GM10248 (cell line): ENCODE results near the gene WDR18.

Experiments
- CTCF ChIA-PET: fragments of 300-600 bp; sonication (Branson Sonifier 250); formaldehyde crosslinking; extraction: SDS; loops from one replicate; lab custom pipeline; 2021; ENCODE audit warnings: antibody characterized with exemption; lab: Yijun Ruan, JAX
- POLR2A ChIA-PET: fragments of 350-650 bp; sonication (Branson Sonifier 250); formaldehyde crosslinking; extraction: SDS; loops from one replicate; lab custom pipeline; 2020; ENCODE audit warnings: antibody characterized with exemption; lab: Yijun Ruan, JAX
- DNase-seq: peaks from one replicate; pipeline ENCODE4 v3.0.0; 2012; ENCODE audit errors: extremely low spot score
- CTCF ChIP-seq: IDR thresholded peaks from 2 replicates; pipeline ENCODE4 v1.5.1; 2012; ENCODE audit warnings: mild to moderate bottlenecking, low read depth; ENCODE audit errors: extremely low read depth, missing control alignments, control extremely low read depth

Gene WDR18

GRCh38 chr19:1028062-1028926 lies 44.1 kb downstream of the WDR18 start:
- POLR2A ChIA-PET = no interaction called here
- CTCF ChIA-PET = interaction anchor here (1.0 to 5.8 kb wide), 9 partner anchors 10 to 238 kb away, joined by 3 to 32 read pairs (median 3); partner anchors contain the start of gene ABCA7
- DNase-seq = peak; percentile 62
- no peak for TF ChIP-seq CTCF

- TF ChIP-seq CTCF = no peak
- no peak for DNase-seq
- ChIA-PET POLR2A (interaction anchor here (0.6 to 0.7 kb wide), 2 partner anchors 72 to 159 kb away, joined by 4 read pairs; no protein-coding TSS in a partner anchor), CTCF (interaction anchor here (1.0 to 1.5 kb wide), 2 partner anchors 11 to 212 kb away, joined by 3 to 4 read pairs; partner anchors contain the start of gene RNU6-2)
These were observed 48.2 kb downstream of the WDR18 start for GRCh38 chr19:1032264-1032867.

DNA sequence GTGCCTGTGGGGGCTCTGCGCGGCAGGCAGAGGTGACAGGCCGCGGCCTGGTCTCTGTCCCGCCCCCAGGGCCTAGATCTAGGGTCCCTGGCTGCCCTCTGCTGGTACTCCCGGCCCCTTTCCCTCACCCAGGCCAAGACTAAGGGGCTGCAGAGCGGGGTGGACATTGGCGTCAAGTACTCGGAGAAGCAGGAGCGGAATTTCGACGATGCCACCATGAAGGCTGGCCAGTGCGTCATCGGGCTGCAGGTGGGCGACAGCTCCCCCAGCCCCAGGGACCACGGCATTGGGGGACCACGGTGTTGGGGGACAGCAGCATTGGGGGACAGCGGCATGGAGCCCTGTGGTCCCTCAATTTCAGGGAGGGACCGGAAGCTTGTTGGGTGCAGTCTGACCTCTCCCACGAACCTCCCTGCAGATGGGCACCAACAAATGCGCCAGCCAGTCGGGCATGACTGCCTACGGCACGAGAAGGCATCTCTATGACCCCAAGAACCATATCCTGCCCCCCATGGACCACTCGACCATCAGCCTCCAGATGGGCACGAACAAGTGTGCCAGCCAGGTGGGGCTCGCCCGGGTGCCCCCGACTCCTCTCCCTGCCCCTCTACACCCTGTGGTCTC lies 52.0 kb downstream of the WDR18 start:
- CTCF ChIA-PET = interaction anchor here (1.5 to 4.7 kb wide), 2 partner anchors 9 to 209 kb away, joined by 3 to 32 read pairs; partner anchors contain the start of gene CNN2

DNA sequence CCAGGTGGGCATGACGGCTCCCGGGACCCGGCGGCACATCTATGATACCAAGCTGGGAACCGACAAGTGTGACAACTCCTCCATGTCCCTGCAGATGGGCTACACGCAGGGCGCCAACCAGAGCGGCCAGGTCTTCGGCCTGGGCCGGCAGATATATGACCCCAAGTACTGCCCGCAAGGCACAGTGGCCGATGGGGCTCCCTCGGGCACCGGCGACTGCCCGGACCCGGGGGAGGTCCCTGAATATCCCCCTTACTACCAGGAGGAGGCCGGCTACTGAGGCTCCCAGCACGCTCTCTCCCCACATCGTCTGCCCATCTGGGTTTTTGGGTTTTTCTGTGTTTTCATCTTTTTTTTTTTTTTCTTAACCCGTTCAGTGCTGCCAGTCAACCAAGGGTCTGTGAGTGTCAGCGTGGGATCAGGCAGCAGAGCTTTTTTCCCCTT lies 53.5 kb downstream of the WDR18 start:
- no peak for TF ChIP-seq CTCF
- POLR2A ChIA-PET = interaction anchor here (1.4 kb wide), 1 partner anchor 10 kb away, joined by 4 read pairs; no protein-coding TSS in a partner anchor
- DNase-seq = no peak
- CTCF ChIA-PET = interaction anchor here (1.5 to 4.7 kb wide), 3 partner anchors 11 to 207 kb away, joined by 3 to 32 read pairs (median 5); partner anchors contain the start of genes ATP5F1D and CNN2

More for the DNA sequence above, 52.0 kb downstream of the WDR18 start:
- no peak for DNase-seq
- no peak for TF ChIP-seq CTCF
- POLR2A ChIA-PET = interaction anchor here (0.6 kb wide), 1 partner anchor 70 kb away, joined by 3 read pairs; no protein-coding TSS in a partner anchor

GRCh38 chr19:1038978-1039645 lies 55.0 kb downstream of the WDR18 start:
- ChIA-PET CTCF (interaction anchor here (0.8 to 4.7 kb wide), 8 partner anchors 9 to 202 kb away, joined by 3 to 32 read pairs (median 4); partner anchors contain the start of genes ARHGAP45, ATP5F1D, CNN2 and GPX4), POLR2A (interaction anchor here (1.0 kb wide), 2 partner anchors 17 to 202 kb away, joined by 3 to 8 read pairs; partner anchors contain the start of genes ATP5F1D, RNU6-2 and TMEM259)
- TF ChIP-seq CTCF = no peak
- DNase-seq = no peak
